EL (cell line): ENCODE results near the gene SMAD5.
A peak's percentile ranks its signal among the peaks of the same experiment; 100 is the strongest.

Experiments
- DNase-seq: peaks from one replicate; pipeline ENCODE4 v3.0.0-alpha.2; 2016

Gene SMAD5

DNA sequence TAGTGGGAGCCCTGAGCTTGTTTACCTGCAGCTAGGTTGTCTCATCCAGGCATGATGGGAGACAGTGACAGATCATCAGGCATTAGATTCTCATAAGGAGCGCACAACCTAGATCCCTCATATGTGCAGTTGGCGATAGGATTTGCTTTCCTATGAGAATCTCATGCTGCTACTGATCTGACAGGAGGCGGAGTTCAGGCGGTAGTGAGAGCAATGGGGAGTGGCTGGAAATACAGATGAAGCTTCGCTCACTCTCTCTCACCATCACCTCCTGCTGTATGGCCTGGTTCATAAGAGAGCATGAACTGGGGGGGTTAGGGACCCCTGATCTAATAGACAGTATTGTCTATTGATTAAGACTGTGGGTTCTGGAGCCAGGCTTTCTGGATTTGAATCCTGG, 24.9 kb downstream of the SMAD5 start:
- DNase-seq = no peak

DNA sequence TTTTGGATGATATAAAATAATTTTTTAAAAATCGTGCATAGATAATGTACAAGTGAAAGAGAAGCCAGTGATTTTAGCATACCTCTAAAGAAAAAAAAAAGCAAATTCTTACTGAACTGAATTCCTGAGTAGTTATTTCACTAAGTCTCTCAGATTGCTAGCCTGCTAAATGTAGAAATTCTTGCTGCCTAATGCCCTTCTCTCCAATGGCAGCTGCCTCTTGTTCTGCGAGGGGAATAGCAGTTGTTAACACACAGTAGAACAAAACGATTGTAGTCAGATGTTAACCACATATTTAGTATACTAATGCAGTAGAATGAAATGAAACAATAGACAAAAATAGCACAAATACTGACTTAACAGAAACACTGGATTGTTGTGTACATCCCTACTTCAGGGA, 26.8 kb downstream of the SMAD5 start:
- no peak for DNase-seq

DNA sequence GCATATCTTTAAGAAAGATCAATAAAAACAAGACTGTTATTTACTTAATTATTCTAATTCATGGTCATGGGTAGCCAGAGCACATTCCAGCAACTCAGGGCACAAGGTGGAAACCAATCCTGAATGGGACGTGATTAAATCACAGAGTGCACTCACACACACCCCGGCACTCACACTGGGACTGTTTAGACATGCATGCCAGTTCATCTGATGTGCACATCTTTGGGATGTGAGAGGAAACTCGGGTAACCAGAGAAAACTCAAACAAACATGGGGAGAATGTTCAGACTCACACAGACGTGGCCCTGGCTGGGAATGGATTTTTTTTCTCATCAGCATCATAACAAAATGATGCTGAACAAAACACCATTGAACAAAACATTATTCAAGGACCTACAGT, 29.4 kb downstream of the SMAD5 start:
- DNase-seq = no peak

DNA sequence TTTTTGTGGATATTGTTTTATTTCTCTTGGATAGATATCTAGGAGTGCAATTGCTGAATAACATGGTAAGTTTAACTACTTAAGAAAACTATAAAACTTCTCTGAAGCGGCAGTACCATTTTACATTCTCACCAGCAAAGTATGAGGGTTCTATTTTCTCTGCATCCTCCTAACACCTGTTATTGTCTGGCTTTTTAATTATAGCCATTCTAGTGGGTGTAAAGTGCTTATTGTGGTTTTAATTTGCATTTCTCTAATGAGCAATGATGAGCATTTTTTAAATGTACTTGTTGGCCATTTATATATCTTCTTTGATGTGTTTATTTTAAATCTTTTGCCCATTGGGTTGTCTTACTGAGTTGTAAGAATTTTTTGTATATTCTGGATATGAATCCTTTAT, 31.6 kb downstream of the SMAD5 start:
- DNase-seq = no peak

DNA sequence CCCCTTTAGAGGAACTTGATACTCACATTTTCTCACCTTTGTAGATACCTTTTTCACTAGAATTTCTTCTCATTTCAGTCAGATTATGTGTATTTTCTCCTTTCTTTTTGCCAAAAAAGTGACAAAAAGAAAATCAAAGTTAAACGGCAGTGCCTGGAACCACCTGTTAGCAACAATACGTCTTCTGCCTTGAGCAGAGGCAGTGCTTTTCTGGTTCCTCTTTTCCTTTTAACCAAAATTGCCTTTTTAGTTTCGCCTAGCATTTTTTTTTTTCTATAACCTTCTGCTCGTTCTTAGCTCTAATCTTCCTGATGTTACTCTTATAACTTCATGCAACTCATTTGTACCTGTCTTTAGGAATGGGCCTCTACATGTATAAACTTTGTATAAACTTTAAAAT, 34.3 kb downstream of the SMAD5 start:
- no peak for DNase-seq

DNA sequence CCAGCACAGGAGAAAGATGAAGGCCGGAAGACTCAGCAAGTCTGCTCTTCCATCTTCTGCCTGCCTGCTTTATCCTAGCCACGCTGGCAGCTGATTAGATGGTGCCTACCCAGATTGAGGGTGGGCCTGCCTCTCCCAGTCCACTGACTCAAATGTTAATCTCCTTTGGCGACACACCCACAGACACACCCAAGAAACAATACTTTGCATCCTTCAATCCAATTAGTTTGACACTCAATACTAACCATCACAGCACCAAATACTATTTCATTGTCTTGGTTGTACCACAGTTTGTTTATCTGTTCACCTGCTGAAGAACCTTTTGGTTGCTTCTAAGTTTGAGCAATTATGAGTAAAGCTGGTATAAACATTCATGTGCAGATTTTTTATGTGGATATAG, 36.6 kb downstream of the SMAD5 start:
- DNase-seq = no peak

DNA sequence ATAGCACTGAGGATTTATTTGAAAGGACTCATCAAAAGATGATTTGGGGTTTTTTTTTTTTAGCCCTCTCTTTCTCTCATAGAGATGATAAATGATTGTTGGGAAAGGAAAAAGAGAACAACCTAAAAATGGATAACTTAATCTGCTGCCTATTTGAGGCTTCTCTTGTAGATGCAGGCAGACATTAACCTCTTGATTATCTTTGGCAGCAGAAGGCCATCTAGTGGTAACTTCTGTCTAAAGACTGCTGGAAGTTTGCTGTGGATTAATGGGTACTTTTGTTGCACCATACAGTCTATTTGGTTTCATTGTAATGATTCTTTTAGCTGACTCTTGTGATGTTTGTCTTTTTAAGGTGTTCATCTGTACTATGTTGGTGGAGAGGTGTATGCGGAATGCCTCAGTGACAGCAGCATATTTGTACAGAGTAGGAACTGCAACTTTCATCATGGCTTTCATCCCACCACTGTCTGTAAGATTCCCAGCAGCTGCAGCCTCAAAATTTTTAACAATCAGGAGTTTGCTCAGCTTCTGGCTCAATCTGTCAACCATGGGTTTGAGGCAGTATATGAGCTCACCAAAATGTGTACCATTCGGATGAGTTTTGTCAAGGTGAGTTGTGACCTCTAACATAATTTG, 41.5 kb downstream of the SMAD5 start:
- DNase-seq = peak; percentile 39

DNA sequence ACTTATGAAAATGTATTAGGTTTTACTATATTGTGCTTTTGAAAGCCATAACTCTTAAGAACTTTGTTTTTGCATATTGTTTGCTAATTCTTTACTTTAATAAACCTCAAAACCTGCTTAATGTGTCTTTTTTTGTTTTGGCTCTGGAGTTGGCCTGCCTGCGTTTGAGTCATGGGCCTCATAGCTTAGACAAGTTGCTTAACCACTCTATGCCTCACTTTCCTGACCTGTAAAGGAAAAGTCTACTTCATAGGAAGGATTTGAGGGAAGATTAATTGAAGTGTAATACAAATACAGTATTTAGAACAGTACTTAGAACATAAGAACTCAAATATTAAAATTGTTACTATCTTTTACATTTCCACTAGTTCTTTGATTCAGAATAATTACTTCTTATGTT, 50.0 kb downstream of the SMAD5 start:
- no peak for DNase-seq

DNA sequence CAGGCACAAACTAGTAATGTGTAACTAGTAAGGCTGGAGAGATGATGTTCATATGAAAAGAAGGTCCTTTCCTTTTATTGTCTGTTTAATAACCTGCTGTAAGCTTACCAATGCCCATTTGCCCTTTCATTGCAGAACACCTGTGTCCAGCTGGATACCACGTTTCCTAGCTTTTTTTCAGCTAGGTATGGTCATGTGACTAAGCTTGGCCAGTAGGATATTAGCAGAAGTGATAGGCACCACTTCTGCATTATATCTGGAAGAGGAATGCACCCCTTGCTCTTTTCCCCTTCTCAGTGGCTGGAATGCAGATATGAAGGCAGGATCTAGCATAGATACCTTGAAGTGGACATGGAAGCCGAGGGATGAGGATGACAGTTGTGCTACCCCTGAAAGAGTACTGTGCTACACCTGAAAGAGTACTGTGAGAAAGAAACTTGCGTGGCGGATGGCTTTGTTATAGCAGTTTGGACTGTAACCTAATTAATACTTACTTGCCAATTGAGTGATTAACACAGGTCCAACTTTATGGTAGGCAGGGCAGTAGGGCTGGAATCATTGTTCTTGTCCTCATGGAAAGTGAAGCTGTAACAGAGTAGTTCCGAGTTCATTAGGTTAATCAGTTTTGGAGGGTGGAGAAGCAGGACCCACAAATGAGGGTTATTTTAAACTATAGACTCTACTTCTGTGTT, 53.5 kb downstream of the SMAD5 start:
- no peak for DNase-seq

DNA sequence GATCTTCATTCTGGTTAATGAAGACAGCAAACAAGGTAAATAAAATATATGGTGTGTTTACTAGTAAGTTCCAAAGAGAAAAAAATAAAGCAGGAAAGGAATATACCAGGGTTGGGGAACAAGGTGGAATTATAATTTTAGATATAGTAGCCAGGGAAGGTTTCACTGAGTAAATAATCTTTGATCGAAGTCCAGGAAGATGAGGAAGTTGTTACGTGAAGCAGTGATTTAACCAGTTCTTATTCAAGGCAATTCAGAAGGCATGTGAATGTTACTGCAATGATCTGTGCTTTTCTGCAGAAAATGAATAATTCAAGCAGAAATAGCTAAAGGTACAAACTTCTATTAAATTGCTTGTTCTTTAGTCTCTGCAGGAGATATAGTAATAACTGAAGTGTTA, 54.2 kb downstream of the SMAD5 start:
- DNase-seq = no peak

DNA sequence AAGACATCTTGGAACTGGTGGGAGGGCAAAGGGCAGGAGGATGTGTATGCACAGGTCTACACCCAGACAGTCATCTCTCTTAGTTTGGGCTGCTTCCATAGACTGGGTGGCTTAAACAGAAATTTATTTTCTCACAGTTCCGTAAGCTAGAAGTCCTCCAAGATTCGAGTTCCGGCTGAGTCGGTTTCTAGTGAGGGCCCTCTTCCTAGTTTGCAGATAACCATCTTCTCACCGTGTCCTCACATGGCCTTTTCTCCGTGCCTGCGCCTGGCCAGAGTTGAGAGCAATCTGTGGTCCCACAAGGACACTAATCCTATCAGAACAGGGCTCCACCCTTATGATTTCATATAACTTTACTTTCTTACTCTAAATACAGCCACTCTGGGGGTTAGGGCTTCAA, 56.2 kb downstream of the SMAD5 start:
- DNase-seq = no peak

DNA sequence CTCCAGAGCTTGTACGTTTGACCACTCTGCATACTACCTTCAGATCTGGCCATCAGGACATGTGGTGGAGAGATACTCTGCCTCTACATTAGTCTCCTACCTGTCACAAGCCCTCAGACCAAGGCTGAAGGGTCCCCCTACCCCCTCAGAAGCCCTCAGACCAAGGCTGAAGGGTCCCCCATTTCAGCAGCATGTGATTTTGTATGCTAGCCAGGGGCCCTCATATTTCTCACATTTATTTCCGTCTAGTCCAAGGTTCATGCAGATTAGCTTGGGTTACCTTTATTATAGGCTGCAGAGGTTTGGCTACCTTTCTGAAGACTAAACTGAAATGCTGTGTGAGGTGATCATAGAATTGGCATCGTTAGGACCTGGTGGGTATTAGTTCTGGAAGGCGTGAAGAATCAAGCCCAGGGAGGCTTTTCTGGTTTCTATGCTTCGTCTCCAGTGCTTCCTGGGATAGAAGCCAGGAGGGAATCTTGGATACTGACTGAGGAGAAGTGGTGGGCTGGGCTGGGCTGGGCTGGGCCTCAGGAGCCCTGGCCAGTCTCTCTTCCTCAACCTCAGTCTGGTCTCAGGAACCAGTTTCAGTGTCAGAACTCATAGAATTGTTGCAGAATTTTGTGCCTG, 57.6 kb downstream of the SMAD5 start:
- no peak for DNase-seq

DNA sequence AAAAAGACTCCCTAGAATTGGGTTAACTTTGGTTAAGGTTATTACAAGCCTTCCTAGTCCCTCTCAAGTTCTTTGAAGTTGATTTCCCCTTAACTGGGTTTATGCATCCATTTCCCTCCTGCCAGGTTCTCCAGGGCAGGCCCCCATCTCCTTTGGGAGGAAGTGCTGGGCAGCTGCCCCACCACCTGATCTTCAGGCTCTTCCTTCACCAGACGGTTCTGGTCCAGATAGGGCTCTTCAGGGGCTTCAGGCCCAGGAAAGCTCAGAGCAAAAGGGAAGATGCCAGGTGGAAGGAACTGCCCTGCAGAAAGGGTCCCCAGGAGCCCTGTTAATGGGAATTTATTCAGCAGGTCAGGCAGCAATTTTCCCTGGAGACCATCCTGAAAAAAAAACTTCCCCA, 58.3 kb downstream of the SMAD5 start:
- no peak for DNase-seq

DNA sequence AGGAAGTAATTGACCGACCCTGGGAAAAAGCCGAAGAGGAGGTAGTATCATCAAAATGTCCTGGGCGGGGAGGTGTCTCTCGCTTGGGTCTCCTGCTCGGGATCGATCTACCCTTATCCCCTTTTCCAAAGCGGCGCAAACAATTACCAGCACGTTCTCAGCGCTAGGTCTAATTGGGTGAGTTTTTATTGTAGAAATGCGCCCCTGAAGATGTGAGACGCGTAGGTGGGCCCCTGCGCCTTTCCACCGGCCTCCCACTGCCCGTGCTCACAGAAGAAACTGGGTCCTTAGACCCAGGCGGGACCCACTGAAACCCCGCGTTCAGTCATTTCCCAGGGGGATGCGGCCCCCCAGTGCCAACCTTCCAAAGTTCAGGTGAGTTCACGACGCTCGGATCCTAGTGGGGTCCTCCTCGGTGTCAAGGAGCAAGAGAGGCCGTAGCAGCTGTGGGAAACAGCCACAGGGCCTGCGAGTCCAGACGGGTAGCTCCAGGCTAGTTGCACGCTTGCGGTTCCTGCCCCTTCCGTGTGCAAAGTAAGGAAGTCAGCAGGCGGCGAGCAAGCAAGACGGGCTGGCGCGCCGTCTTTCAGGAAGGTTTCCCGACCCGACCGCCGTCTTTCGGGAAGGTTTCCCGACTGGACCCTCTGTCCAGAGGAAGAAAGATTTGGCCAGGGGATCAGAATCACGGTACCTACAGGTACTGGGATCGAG, 58.8 kb downstream of the SMAD5 start:
- peak; percentile 19 for DNase-seq

DNA sequence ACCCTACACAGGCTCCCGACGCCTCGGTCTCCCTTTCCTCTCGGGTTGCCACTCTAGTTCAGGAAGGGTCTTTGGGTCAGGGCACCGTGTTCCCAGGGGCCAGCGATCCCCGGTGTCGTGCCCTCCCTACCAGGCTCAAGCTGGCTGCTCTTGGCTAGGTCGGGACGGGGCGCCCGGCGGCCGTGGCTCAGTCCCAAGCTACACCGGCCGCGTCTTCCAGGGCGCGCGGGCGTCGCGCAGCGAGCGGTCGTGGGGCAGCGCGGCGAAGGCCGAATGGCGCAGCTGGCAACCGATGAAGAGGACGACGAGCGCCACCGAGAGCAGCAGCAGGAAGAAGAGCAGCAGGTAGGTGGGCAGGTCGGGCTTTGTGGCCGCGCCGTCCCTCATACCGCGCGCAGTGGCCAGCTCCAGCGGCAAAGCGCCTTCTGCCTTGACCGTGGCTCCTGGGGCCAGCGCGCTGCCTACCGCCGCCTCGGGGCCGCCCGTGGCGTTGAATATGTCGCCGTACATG, 59.4 kb downstream of the SMAD5 start:
- DNase-seq = no peak

DNA sequence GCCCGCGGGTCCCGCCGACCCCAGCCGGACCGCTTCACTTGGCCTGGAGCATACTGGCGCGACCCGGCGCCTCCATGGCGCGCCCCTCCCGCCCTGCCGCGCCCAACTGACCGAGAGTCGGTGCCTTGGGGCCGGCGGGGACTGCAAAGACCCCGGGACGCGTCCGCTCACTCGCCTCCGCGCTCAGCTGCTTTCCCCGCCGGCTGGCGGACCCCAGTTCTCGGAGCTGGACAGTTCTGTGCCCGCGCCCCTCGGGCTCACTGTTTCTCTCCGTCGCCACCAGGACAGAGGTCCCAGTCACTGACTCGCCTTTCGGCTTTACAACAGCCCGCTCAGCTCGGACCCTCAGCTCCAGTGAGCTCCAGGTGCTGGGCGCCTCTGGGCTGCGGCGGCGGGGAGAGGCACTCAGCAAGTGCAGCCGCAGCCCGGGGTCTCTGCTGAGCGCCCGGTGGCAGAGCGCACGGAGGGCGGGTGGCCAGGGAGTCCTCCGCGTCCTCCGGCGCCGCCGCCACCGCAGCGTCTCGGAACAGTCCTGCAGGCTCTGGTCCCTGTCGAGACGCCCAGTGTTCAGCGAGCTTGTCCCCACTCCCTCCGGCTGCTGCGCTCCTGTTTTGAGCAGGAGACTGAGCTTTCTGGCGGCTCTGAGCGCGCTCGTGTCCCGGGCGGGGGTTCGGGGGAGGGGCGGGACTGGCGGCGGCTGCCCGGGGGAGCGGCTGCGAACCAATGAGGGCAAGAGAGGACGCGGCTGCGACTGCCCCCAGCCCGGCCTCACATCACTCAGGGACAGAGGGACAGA, 60.1 kb downstream of the SMAD5 start, which contains the start of gene SMIM32:
Gene SMIM32 (minus strand): TSS at position 637 of the 796 bp plus-strand sequence. CDS start 638 bp downstream, outside the sequence.
- DNase-seq = no peak

DNA sequence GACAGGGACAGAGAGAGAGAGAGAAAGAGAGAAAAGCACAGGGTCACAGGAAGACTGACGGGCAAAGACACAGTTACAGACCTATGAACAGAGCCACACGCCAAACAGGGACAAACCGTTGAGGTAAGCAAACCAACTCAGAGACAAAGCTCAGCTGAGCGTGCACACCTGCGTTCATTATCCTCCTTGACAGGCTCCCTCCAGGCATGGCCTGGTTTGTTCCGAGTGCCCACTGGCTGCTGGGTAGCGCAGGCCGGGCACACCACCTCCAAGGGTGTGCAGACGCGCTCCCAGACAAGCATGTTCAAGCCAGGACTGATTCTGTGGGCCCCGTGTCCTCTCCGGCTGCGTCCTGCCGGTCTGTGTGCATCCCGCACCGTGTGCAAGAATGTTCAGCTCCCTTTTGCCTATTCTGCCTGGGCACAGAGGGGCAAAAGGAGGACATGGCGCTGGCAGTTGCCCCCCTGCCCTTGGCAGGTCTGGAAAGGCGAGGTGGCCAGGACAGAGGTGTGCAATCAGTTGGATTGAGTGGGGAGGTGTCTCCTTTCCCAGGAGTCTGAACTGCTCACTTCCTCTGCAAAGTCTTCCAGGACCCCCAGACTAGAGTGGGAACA, 60.8 kb downstream of the SMAD5 start:
- DNase-seq = no peak

DNA sequence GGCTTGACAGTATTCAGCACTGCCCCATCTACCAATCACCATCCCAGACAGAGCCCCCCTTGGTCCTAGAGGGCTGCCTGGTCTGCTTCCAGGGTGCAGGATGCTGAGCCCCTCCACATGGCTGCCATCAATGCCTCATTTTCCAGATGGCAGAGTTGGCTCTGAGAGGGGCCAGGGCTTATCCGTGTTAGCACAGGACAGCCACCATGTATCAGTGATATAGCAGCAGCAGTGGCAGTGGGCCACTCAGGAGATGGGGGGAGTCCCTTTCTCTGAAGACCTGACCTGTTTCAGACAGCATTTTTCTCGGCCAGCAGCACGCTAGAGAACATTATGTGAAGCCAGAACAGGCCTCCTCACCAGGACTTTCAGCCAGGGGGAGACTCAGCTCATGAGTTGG, 61.9 kb downstream of the SMAD5 start:
- DNase-seq = no peak

DNA sequence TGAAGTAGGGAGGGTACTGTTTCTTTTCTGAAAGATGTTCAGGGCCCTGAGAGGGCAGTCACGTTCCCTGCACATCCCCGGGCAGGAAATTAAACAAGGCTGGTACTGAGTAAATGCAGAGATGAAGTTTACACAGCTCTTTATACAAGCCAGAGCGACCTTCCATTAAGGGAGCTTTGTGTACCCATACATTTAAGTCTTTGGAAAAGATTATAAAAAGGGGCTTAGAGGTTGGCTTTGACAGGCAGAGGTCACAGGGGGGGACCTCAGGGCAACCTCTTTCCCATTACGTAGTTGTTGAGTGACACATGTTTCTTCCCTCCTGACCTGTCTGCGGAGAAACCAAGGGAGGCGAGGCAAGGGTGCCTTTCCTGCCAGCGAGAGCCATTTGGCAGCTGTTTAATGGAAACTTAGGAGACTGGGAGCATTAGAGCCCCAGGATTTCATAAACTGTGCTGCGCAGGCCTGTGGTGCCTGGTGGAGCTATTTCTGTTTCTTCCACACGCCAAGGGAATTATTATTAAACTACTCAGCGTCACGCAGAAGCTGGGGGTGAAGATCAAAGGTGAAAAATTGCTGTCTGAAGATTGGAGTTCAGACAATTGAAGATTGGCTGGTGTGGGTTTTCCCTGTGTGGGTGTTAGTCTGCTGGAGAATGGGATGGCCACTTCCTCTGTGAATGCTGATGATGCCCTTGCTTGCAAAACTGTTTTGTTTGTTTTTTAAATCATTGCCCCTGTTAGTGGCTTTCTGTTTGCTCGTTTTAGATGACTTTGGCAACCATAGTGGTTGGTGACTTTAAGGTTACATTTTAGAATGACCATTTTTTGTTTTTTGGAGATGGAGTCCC, 63.6 kb downstream of the SMAD5 start:
- DNase-seq = no peak

DNA sequence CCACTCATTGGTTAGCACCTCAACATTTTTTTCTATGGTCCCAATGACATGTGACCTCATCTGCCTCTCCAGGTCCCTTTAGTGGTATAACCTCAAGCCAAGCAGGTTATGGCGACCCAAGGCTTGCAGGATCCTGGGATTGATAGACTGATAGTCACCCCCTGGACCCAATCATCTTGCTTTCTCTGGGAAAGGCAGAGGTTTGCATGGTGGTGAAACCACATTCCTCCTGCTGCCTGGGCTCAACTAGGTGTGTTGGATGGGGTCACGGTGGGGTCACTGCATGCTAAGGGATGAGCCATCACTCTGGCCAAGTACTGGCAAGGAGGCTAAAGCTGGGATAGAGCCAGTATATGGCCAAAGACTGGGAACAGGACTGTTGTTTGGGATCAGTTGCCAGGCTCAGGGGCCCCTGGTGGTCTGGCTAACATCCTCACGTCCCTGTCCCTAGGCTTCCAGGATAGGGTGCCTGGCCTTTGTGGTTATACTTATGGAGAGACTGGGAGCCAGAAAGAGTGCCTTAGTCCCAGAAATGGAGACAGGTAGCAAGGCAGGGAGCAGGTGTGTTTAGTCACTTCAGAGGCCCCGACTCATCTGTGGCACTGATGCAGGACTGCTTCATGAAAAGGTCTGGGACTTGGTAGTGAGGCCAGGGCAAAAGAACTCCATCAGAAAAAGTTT, 65.0 kb downstream of the SMAD5 start:
- no peak for DNase-seq

DNA sequence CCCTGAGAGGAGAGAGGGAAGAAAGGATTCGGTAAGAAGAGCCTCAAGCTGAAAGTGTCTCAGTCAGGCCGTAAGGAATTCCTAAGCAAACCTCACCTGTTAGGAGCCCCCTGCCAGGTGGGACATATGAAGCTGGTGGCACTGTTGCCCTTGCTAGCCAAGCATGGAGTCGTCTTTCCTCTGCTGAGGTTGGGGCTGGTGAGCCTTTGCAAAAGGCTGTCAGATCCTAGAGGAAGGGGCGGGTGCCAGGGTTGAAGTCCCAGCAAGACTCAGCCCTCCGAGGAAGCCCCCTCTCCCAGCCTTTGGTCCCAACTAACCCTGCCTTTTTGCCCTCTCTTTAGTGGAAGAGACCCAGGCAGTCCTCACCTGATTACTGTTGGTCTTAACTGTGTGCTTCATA, 65.8 kb downstream of the SMAD5 start:
- no peak for DNase-seq
